T47D (cell line): Measurements from ENCODE around the gene PCDH15.

Source experiments
- DNase-seq, 2 experiments: peaks; one replicate each; pipeline versions ENCODE4 v3.0.0 to v3.0.0-alpha.2; 2011 to 2012; ENCODE audit warnings: low read depth in 1 of 2, low spot score in 1 of 2
- JUND ChIP-seq: IDR thresholded peaks from 2 replicates; pipeline ENCODE4 v1.6.1; 2012; ENCODE audit warnings: low read depth
- in situ Hi-C: cut with HindIII; loops from 2 replicates; pipeline ENCODE4 v1.10.0; 2016; ENCODE audit warnings: low sequenced_read_pairs, low pct_unique_long_range_greater_than_20kb

PCDH15 gene

DNA sequence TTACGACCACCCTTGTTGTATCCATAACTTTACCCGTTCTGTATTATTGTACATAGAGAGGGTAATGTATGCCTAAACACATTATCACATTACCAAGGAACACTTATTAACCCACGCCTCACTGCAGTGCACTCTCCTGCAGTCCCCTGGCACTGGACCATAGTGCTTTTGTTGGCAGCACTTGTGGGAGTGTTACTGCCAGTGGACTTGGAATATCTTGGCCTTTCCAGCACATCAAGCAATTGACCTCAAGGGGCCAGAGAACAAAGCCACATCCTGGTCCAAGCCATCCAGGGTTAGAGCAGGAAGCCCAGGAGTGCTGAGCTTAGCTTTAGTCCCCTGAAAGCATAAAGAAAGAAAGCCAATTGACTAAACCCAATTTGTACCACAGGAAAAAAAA lies 304.2 kb downstream of the PCDH15 start:
- no peak for DNase-seq
- in situ Hi-C loops, result no loop called here
- no peak for TF ChIP-seq JUND

- DNase-seq, result no peak
- in situ Hi-C loops, result no loop called here
- no peak for TF ChIP-seq JUND
Observed at GRCh38 chr10:54487743-54488142, 313.3 kb downstream of the PCDH15 start.

GRCh38 chr10:54485971-54486370 lies 315.1 kb downstream of the PCDH15 start:
- DNase-seq, result no peak
- no peak for TF ChIP-seq JUND
- in situ Hi-C loops, result no loop called here

DNA sequence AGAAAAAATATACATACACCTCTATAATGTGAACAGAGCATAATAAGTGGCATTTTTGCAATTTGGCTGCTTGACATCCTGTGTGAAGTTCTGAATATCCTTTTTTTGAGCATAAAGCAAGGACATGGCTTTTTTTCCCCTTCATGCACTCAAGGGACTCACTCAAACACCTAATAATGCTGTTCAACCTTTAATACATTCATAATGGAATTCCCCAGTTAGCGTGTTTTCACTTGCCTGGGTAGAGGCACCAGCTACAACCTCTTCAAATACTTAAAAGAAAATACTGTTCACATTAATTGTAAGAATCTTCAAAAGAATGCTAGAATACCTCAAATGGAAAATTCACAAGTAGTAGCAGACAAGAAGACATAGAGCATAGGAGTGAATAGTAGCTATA lies 316.8 kb downstream of the PCDH15 start:
- DNase-seq, result no peak
- in situ Hi-C loops, result no loop called here
- no peak for TF ChIP-seq JUND

DNA sequence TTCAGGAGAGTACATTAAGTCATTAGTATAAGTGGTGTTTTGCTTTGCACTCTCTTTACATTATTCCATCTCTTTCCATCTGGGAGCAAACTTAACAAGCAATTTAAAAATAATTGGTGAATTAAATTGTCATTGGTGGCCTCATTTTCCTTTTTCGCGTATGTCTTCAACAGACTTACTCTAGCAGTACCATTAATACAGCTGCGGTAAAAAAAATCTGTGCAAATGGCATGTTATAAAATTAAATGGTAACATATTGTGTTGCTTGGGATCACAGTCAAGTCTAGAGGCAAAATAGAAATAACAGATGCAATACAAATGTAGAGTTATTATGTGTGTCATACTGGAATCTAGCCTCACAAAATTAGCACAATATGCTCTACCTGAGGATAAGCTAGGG lies 322.4 kb downstream of the PCDH15 start:
- in situ Hi-C loops, result no loop called here
- DNase-seq, result no peak
- TF ChIP-seq JUND, result no peak

DNA sequence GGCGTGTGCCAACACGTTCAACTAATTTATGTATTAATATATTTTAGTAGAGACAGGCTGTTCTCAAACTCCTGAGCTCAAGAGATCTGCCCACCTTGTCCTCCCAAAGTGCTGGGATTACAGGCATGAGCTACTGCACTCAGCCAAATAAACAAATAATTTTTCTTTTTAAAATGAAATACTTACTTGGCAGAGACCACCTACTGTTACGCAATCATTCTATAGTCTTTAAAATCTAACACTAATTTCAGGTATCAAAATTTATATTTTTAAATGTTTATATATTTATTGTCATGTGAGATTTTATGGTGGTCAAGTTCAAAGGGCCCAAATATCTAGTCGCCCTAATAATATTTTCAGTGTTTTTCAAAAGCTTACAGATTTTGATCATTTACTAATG lies 323.3 kb downstream of the PCDH15 start:
- DNase-seq, result no peak
- in situ Hi-C loops, result no loop called here
- no peak for TF ChIP-seq JUND

GRCh38 chr10:54470324-54470631 lies 330.8 kb downstream of the PCDH15 start:
- DNase-seq, result no peak
- in situ Hi-C loops, result no loop called here

GRCh38 chr10:54469587-54470323 lies 331.3 kb downstream of the PCDH15 start:
- in situ Hi-C loops, result no loop called here
- TF ChIP-seq JUND, result no peak
- DNase-seq, result peak in 1 of 2 experiments; percentile 2

More at GRCh38 chr10:54470324-54470631, 330.8 kb downstream of the PCDH15 start:
- TF ChIP-seq JUND, result no peak

- in situ Hi-C loops, result no loop called here
- no peak for DNase-seq
- TF ChIP-seq JUND, result no peak
Observed at GRCh38 chr10:54454271-54454670, 346.8 kb downstream of the PCDH15 start.

DNA sequence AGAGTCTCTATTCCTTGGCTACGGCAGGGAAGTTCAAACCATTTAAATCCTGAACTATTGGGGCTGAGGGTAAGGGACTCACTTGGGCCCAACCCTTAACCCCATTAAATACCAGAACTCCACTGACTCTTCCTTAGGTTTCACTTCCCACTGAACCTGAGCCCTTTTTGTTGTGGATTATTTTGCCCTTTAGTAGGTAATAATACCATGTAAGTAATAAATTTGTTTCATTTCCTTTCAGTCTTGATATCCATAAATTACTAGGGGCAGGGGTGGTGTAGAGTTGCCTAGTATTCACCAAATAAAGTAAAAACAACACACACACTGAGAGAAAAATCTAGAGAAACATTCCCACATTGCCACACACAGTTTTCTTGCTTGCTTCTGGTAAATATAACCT lies 352.0 kb downstream of the PCDH15 start:
- in situ Hi-C loops, result no loop called here
- no peak for DNase-seq
- no peak for TF ChIP-seq JUND

DNA sequence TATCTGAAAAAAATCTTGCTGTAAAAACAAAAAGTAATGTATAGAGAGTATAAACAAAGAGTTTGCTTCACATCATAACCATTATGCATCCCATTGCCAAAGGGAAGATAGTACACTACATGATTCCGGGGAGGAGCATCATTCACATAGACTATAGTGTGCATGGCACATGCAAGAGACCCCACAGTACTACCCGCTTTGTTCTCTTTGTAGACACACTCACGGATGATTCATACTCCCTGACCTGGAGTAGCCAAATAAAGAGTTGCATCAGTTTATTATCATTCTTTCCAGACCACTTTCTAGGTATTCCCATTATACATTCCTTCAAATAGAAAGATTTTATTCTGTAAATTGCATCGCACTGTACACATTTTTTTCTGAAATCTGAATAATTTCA lies 356.9 kb downstream of the PCDH15 start:
- in situ Hi-C loops, result no loop called here
- DNase-seq, result no peak
- TF ChIP-seq JUND, result no peak

- DNase-seq, result no peak
- no peak for TF ChIP-seq JUND
- in situ Hi-C loops, result no loop called here
Observed at GRCh38 chr10:54441275-54441674, 359.8 kb downstream of the PCDH15 start.

- in situ Hi-C loops, result no loop called here
- DNase-seq, result no peak
- no peak for TF ChIP-seq JUND
Observed at GRCh38 chr10:54434782-54435181, 366.2 kb downstream of the PCDH15 start.

GRCh38 chr10:54415483-54415882 lies 385.5 kb downstream of the PCDH15 start:
- TF ChIP-seq JUND, result no peak
- in situ Hi-C loops, result no loop called here

GRCh38 chr10:54402576-54402975 lies 398.5 kb downstream of the PCDH15 start:
- TF ChIP-seq JUND, result no peak
- DNase-seq, result peak; percentile 16 to 71
- in situ Hi-C loops, result no loop called here

More at GRCh38 chr10:54415483-54415882, 385.5 kb downstream of the PCDH15 start:
- DNase-seq, result no peak
